Myocyte (in vitro differentiated cells): Measurements from ENCODE around the gene NEMP2. TPM values are rescaled to one million over a fixed set of nuclear protein-coding genes. Genes with fewer than 3 reads are reported as not detected.
"Not testable (repeated sequence)": the region's sequence is repeated elsewhere in the genome, so short reads cannot be mapped to it uniquely, and the experiment has no call there.

Source experiments
- DNase-seq: peaks from one replicate; pipeline ENCODE4 v3.0.0-alpha.2; 2012; ENCODE audit warnings: low read depth
- total RNA-seq: library from RNA; depleted of rRNA; stranded (reverse); fragments of >200 nt; gene quantifications from 2 replicates; pipeline ENCODE4 v1.2.3, GENCODE V29; 2014

NEMP2 gene
- total RNA-seq, 1 donor from 2014 or later, result 4.7 TPM

GRCh38 chr2:190494600-190495227 lies 39.8 kb downstream of the NEMP2 start:
- DNase-seq, result not testable (repeated sequence)

GRCh38 chr2:190493095-190493494 lies 41.4 kb downstream of the NEMP2 start:
- no peak for DNase-seq

GRCh38 chr2:190490502-190490901 lies 44.0 kb downstream of the NEMP2 start:
- no peak for DNase-seq

DNA sequence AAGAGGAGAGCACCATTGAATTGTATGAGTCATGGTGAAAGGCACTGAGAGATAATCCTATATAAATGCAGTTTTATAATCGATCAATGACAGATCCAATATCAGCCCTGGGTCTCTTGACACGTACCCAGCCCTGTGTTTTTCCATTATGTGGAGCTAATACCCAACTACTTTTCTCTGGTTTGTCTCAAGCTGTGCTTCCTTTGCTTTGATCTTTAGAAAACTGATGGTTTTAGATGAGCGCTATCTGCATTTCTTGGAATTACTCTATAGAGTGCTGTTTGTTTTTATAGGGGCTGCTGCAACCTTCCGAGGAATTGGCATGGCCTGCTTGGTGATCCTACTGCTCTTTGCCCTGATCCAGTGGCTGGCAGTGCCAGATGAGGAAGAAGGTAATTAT lies 45.0 kb downstream of the NEMP2 start:
- DNase-seq, result no peak

DNA sequence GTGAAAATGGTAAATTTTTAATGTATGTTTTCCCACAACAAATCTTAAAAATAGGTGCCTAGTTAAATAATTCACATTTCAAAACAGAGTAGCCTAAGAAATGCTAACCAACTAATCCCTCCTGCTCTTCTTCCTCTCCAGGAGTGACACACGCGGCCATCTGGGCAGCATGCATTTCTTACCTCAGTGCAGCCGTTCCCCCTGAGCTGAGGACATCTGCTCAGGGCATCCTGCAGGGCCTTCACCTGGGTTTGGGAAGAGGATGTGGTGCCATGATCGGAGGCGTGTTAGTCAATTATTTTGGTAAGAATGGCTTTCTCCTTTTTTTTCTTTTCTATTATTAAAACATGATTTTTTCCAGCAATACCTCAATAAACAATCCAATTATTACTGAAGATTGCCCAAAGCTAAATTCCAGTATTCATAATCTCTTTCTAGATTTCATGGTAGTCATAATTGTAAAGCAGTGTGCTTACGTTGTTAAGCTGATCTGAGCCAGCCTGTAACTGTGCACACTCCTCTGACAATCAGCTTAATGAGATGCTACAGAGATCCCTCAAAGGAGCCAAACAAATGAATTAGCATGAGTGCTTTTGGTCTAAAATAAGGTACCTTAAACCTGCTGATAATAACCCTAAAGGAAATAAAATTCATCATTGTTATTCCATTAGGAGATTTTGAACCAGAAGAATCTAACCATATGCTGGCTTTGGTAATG lies 45.8 kb downstream of the NEMP2 start:
- DNase-seq, result no peak

GRCh38 chr2:190486037-190486623 lies 48.4 kb downstream of the NEMP2 start:
- no peak for DNase-seq

DNA sequence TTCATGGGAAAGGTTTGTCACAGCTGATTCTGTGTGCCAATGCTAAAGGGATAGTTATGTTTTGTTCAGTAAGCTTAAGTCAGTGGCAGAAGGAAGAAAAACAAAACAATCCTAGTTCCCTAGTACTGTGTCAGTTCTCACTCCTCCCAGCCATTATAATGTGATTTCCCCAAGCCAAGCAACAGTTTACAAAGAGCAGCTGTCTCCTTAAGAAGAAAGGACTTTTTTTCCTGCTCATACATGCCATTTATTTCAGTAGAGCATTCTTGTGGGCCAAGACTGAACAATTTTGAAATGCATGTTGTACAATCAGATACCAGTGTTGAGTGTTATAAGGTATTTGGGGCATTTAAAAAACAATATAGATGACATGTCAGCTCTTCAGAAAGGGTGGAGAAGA lies 52.1 kb downstream of the NEMP2 start:
- DNase-seq, result no peak

DNA sequence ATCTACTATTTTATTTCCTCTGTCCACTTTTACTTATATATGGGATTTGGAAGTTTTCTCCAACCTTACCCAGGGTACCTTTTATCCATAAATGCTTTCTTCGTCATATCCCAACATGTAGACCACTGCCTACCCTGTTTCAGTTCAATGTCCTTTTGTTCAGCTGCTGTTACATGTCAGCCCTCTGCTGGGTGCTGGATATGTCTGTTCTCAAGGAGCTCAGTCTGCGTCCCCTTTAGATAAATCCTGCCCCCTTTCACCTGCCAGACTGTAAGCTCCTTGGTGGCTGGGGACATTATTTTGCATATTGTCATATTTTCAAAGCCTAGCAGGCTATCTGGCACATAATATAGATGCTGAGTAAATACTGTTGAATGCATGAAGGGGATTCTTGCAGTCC lies 53.2 kb downstream of the NEMP2 start:
- no peak for DNase-seq

DNA sequence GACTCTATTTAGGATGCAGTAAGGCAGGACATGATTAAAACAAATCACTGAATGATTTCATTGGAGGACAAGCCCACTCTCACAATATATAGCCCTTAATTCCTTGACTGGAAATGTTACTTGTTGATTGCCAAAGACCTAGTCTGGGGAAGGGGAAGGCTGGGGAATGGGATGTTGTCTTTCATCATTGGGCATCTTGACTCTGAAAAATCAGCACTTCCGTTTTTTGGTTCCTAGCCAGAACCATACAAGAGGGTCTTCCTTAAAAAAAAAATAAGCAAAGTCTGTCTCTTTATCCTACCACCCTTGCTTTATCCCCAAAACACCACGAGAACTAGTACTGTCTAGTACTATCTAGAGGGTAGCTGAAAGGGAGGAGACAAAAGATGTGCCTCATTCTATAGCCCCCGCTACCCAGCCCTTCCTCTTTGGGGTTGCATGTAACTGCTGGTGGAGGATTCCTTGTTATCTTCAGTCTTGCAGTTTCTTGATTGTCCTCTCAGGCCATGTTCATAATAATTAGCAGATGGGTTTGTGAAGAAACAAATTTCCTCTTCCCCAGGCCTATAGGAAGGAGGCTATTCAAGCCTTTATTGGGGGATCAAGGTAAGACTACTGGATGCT lies 55.8 kb downstream of the NEMP2 start:
- no peak for DNase-seq

DNA sequence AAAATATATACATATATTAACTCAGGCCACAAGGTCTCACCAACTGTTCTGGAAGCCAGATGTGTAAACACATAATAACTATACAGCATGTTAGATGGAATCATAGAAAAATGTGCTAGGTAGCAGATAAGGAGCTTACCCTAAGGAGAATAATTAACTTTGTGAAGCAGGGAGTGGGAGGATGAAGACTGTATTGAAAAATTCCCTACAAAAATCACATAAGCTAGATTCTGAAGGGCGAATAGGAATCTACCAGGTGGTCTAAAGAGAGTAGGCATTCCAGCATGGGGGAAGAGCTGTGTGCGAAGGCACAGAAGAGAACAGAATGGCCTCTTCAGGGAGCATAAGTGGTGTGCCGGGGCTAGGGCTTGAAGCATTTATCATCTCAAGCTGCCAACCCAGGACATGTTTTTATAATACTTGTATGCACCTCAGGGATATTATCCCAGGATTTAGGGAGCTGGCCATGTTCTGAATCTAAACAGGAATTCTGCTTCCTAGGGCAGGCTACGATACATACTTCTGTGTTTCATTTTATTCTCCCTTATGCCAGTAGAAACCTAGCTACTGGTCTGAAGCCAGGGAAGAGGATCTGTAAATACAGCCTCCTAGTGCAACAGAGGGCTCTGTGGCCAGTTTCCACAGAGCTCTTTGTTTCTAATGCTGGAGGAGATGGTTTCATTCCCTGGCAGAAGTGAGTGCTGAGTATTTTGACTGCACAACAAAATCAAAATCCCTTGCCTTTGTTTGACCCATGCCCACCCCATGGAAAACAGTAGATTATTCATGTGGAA lies 56.7 kb downstream of the NEMP2 start:
- no peak for DNase-seq

DNA sequence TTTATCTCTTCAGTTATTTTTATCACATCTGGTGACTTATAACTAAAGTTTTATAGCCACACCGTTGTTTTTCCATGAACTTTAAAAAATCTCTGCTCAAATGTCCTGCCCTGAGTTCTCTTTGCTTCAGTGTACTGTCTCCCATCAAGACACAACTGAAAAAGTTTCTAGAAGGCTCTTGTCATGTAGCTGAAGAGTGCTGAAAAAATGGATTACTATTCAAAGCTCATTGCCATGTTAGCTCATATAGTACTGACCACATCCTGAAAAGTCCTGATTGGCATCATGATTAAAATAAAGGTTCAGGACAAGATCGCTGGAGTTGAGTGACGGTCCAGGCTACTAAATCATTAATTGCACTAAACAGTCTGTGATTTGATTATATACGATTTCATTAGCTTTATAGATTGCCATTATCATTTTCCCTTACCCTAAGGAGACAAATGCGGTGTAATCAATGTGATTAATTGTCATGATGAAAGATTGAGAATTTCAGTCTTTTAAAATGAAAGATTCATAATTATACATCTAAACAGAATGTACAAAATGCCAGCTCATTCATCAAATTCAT lies 64.2 kb downstream of the NEMP2 start:
- DNase-seq, result no peak

- peak; percentile 39 for DNase-seq
Measured at GRCh38 chr2:190469771-190470170, 64.8 kb downstream of the NEMP2 start.

DNA sequence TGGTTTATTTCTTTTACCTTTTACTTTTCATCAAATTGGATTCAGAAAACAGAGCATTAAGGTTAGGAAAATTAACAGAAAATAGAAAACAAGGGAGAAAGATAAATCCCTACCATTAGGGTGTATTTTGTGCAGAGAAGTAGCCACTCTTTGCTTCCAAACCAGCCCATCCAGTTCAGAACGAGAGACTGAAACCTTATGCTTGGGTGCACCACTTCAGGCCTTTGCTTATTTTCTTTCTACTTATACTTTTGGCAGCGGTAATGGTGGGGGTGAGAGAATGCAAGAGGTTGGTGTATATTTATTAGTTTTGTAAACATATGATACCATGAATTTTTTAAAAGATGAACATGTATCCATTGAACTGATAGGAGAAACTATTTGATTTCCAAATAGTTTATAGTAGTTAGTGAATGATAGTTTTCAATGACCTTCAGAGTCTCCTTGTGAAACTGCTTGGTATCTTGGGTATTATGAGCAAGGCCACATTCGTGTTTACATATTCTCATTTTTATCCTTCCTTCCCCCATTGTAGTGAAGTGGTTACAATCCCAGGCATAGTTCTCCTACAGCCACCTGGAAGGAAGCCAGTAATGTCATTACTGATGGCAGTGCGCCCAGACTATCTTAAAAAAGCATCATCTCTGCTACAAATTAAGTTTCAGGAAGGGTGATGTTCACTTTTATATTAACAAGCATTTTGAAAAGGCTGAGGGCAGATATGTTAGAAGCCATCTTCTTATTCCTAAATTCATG lies 65.5 kb downstream of the NEMP2 start:
- peak; percentile 92 for DNase-seq

DNA sequence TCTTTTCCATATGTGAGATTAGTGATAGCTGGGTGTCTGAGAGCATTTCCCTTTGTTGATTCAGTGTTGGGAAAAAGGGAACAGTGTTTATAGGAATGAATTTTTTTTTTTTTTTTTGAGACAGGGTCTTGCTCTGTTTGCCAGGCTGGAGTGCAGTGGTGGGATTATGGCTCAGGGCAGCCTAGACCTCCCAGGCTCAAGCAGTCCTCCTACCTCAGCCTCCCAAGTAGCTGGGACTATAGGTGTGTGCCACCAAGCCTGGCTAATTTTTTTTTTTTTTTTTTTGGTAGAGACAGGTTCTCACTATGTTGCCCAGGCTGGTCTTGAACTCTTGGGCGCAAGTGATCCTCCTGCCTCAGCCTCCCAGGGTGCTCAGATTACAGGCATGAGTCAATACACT lies 66.2 kb downstream of the NEMP2 start:
- not testable (repeated sequence) for DNase-seq

DNA sequence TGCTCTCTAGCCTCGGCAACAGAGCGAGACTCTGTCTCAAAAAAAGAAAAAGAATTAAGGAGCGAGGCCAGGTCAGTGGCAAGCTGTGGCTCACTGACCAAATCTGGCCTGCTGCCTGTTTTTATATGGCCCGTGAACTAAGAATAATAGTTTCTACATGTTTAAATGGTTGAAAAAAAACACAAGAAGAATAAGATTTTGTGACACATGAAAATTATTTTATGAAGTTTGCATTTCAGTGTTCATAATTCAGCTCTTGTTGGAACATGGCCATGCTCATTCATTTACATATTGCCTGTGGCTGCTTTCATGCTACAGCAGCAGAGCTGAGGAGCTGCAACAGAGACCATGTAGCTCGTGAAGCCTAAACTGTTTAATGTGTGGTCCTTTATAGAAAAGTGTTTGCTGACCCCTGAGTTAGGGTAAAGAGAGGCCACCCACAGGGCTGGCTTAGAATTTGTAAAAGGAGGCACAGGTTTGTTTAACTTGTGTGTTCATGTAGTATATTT lies 66.9 kb downstream of the NEMP2 start:
- no peak for DNase-seq

DNA sequence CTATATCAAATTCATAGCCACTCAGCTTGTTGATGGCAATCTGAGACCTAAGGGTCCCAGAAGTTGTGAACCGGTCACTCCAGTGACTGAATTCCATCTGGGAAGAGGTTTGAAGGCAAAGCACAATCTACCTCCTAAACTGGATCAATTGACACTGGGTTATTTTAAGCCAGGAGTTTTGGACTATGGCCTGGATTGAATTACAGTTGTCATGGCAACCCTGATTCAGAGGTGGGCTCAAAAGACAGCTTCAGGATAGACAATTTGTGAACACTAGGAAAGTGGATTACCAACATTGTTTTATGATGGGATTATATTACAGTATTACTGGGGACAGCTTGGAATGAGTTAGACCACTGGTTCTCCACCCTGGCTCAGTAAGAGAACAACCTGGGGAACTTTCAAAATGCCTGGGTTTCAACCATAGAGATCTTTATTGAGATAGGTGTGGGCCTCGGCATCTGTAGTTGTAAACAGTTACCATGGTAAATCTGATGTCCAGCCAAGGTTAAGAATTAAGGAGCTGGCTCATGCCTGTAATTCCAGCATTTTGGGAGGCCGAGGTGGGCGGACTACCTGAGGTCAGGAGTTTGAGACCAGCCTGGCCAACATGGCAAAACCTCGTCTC lies 67.6 kb downstream of the NEMP2 start:
- peak; percentile 52 for DNase-seq

GRCh38 chr2:190465060-190465459 lies 69.5 kb downstream of the NEMP2 start:
- DNase-seq, result no peak

- DNase-seq, result no peak
Measured at GRCh38 chr2:190462611-190463010, 71.9 kb downstream of the NEMP2 start.

GRCh38 chr2:190462181-190462580 lies 72.3 kb downstream of the NEMP2 start:
- no peak for DNase-seq

GRCh38 chr2:190460487-190460886 lies 74.0 kb downstream of the NEMP2 start:
- no peak for DNase-seq
